HTERT RPE-1 (cell line): ENCODE data around the gene MMADHC.

Experiments
- in situ Hi-C: fragments of 300-500 bp; cut with MboI; formaldehyde crosslinking; loops from 4 replicates; pipeline ENCODE4 v1.14.3; 2020; ENCODE audit warnings: low sequenced_read_pairs

MMADHC gene

GRCh38 chr2:149559341-149560068 is 28.1 kb downstream of the MMADHC start:
- in situ Hi-C loops, result no loop called here

GRCh38 chr2:149556452-149556851 is 31.1 kb downstream of the MMADHC start:
- in situ Hi-C loops, result no loop called here

- in situ Hi-C loops, result no loop called here
Measured at GRCh38 chr2:149552830-149553229, 34.7 kb downstream of the MMADHC start.

GRCh38 chr2:149552226-149552625 is 35.3 kb downstream of the MMADHC start:
- in situ Hi-C loops, result no loop called here

GRCh38 chr2:149544692-149545091 is 42.9 kb downstream of the MMADHC start:
- in situ Hi-C loops, result no loop called here

GRCh38 chr2:149543845-149544244 is 43.7 kb downstream of the MMADHC start:
- in situ Hi-C loops, result no loop called here

GRCh38 chr2:149540138-149540537 is 47.4 kb downstream of the MMADHC start:
- in situ Hi-C loops, result no loop called here

- in situ Hi-C loops, result no loop called here
Measured at GRCh38 chr2:149538138-149538833, 49.3 kb downstream of the MMADHC start.

- in situ Hi-C loops, result no loop called here
Measured at GRCh38 chr2:149537092-149537726, 50.4 kb downstream of the MMADHC start.

GRCh38 chr2:149536649-149537048 is 50.9 kb downstream of the MMADHC start:
- in situ Hi-C loops, result no loop called here

GRCh38 chr2:149534674-149535073 is 52.9 kb downstream of the MMADHC start:
- in situ Hi-C loops, result no loop called here

GRCh38 chr2:149528983-149529382 is 58.6 kb downstream of the MMADHC start:
- in situ Hi-C loops, result no loop called here

- in situ Hi-C loops, result no loop called here
Measured at GRCh38 chr2:149527998-149528755, 59.4 kb downstream of the MMADHC start.

GRCh38 chr2:149526689-149527088 is 60.9 kb downstream of the MMADHC start:
- in situ Hi-C loops, result no loop called here

GRCh38 chr2:149525323-149525722 is 62.3 kb downstream of the MMADHC start:
- in situ Hi-C loops, result no loop called here
